ENCODE results near the gene CNR2.

GRCh38 chr1:23854568-23854967, 58.6 kb downstream of the CNR2 start:
- no peak; the same call in 1 of the 2 replicates for TF ChIP-seq CTCF (conservative IDR thresholded peaks at IDR 0.05)
- no peak for TF ChIP-seq ZFX (IDR thresholded peaks at IDR 0.05)

Measured in C4-2B (cell line).